ENCODE results near the gene HOXC9. TPM values are rescaled to one million over a fixed set of nuclear protein-coding genes. Genes with fewer than 3 reads are reported as not detected.

HOXC9 gene
- total RNA-seq, 1 donor from 2014 or later, result not detected

- Mint-ChIP-seq H3K4me1 (ENCODE audit: low read depth) (peaks cover 4% of the 10 kb centered on the region), H3K27ac (no peak overlapping the region), H3K27me3 (ENCODE audit: low read depth) (peaks cover 92% of the 10 kb centered on the region), H3K36me3 (ENCODE audit: low read depth) (no peaks in the 10 kb centered on the region), H3K4me3 (ENCODE audit: low read depth) (no peak overlapping the region), H3K9me3 (no peaks in the 10 kb centered on the region)
- intact Hi-C loops (cut with micrococcal nuclease), result loop anchor here (5.0 kb wide), 2 partner anchors 36 to 86 kb away; partner anchors contain the start of genes HOXC4 and HOXC9
- DNase-seq (ENCODE audit: low spot score), result no peak
Measured at GRCh38 chr12:53966385-53967133, 33.4 kb upstream of the HOXC9 start.

- Mint-ChIP-seq H3K27me3 (ENCODE audit: low read depth) (peaks cover 94% of the 10 kb centered on the region), H3K4me1 (ENCODE audit: low read depth) (peaks cover 4% of the 10 kb centered on the region), H3K4me3 (ENCODE audit: low read depth) (no peak overlapping the region), H3K27ac (no peak overlapping the region), H3K9me3 (no peaks in the 10 kb centered on the region), H3K36me3 (ENCODE audit: low read depth) (no peaks in the 10 kb centered on the region)
- no peak for DNase-seq (ENCODE audit: low spot score)
- intact Hi-C loops (cut with micrococcal nuclease), result loop anchor here (5.0 kb wide), 2 partner anchors 35 to 85 kb away; partner anchors contain the start of genes HOXC4 and HOXC9
Measured at GRCh38 chr12:53967421-53967925, 32.5 kb upstream of the HOXC9 start.

GRCh38 chr12:53968214-53969127, 31.5 kb upstream of the HOXC9 start:
- Mint-ChIP-seq H3K4me1 (ENCODE audit: low read depth) (peaks cover 7% of the 10 kb centered on the region), H3K27me3 (ENCODE audit: low read depth) (peaks cover 94% of the 10 kb centered on the region), H3K36me3 (ENCODE audit: low read depth) (peaks cover 2% of the 10 kb centered on the region), H3K9me3 (no peaks in the 10 kb centered on the region), H3K4me3 (ENCODE audit: low read depth) (no peak overlapping the region), H3K27ac (no peak overlapping the region)
- intact Hi-C loops (cut with micrococcal nuclease), result loop anchor here (5.0 kb wide), 2 partner anchors 34 to 84 kb away; partner anchors contain the start of genes HOXC4 and HOXC9
- no peak for DNase-seq (ENCODE audit: low spot score)

- Mint-ChIP-seq H3K27me3 (ENCODE audit: low read depth) (peaks cover 88% of the 10 kb centered on the region), H3K36me3 (ENCODE audit: low read depth) (peaks cover 2% of the 10 kb centered on the region), H3K4me1 (ENCODE audit: low read depth) (peaks cover 7% of the 10 kb centered on the region), H3K9me3 (no peaks in the 10 kb centered on the region), H3K27ac (no peak overlapping the region), H3K4me3 (ENCODE audit: low read depth) (no peak overlapping the region)
- no peak for DNase-seq (ENCODE audit: low spot score)
- intact Hi-C loops (cut with micrococcal nuclease), result loop anchor here (5.0 kb wide), 3 partner anchors 32 to 83 kb away; partner anchors contain the start of genes HOXC13, HOXC4 and HOXC9
Measured at GRCh38 chr12:53969588-53970259, 30.2 kb upstream of the HOXC9 start.

GRCh38 chr12:53970451-53970850, 29.5 kb upstream of the HOXC9 start:
- DNase-seq (ENCODE audit: low spot score), result no peak
- intact Hi-C loops (cut with micrococcal nuclease), result loop anchor here (5.0 kb wide), 1 partner anchor 33 kb away; the partner anchor contains the start of gene HOXC13
- no peaks in the 10 kb centered on the region for H3K9me3 Mint-ChIP-seq
- peaks cover 7% of the 10 kb centered on the region for H3K4me1 Mint-ChIP-seq (ENCODE audit: low read depth)
- no peak overlapping the region for H3K4me3 Mint-ChIP-seq (ENCODE audit: low read depth)
- peaks cover 2% of the 10 kb centered on the region for H3K36me3 Mint-ChIP-seq (ENCODE audit: low read depth)
- H3K27me3 Mint-ChIP-seq (ENCODE audit: low read depth), result peaks cover 84% of the 10 kb centered on the region
- H3K27ac Mint-ChIP-seq, result no peak overlapping the region

GRCh38 chr12:53971129-53971528, 28.8 kb upstream of the HOXC9 start:
- peaks cover 2% of the 10 kb centered on the region for H3K36me3 Mint-ChIP-seq (ENCODE audit: low read depth)
- no peak overlapping the region for H3K27ac Mint-ChIP-seq
- intact Hi-C loops (cut with micrococcal nuclease), result loop anchor here (5.0 kb wide), 1 partner anchor 34 kb away; the partner anchor contains the start of gene HOXC13
- peaks cover 6% of the 10 kb centered on the region for H3K4me1 Mint-ChIP-seq (ENCODE audit: low read depth)
- H3K9me3 Mint-ChIP-seq, result no peaks in the 10 kb centered on the region
- no peak overlapping the region for H3K4me3 Mint-ChIP-seq (ENCODE audit: low read depth)
- DNase-seq (ENCODE audit: low spot score), result no peak
- H3K27me3 Mint-ChIP-seq (ENCODE audit: low read depth), result peaks cover 83% of the 10 kb centered on the region

GRCh38 chr12:53971686-53972085, 28.3 kb upstream of the HOXC9 start:
- Mint-ChIP-seq H3K27ac (no peak overlapping the region), H3K4me1 (ENCODE audit: low read depth) (peaks cover 6% of the 10 kb centered on the region), H3K9me3 (no peaks in the 10 kb centered on the region), H3K36me3 (ENCODE audit: low read depth) (peaks cover 2% of the 10 kb centered on the region), H3K27me3 (ENCODE audit: low read depth) (peaks cover 82% of the 10 kb centered on the region), H3K4me3 (ENCODE audit: low read depth) (no peak overlapping the region)
- intact Hi-C loops (cut with micrococcal nuclease), result loop anchor here (5.0 kb wide), 1 partner anchor 34 kb away; the partner anchor contains the start of gene HOXC13
- no peak for DNase-seq (ENCODE audit: low spot score)

GRCh38 chr12:53972152-53972702, 27.7 kb upstream of the HOXC9 start:
- Mint-ChIP-seq H3K4me3 (ENCODE audit: low read depth) (no peak overlapping the region), H3K27me3 (ENCODE audit: low read depth) (peaks cover 82% of the 10 kb centered on the region), H3K9me3 (no peaks in the 10 kb centered on the region), H3K4me1 (ENCODE audit: low read depth) (peaks cover 6% of the 10 kb centered on the region), H3K36me3 (ENCODE audit: low read depth) (peaks cover 2% of the 10 kb centered on the region), H3K27ac (no peak overlapping the region)
- intact Hi-C loops (cut with micrococcal nuclease), result loop anchor here (5.0 kb wide), 1 partner anchor 35 kb away; the partner anchor contains the start of gene HOXC13
- DNase-seq (ENCODE audit: low spot score), result no peak

GRCh38 chr12:53972722-53973235, 27.2 kb upstream of the HOXC9 start, which contains the start of gene HOXC11:
Gene HOXC11, plus strand, starts transcription at chr12:53973126. Its CDS starts 116 bp downstream, at chr12:53973242.
- Mint-ChIP-seq H3K27ac (no peak within 1 kb of the TSS), H3K4me3 (ENCODE audit: low read depth) (no peak within 1 kb of the TSS), H3K9me3 (no peaks in the 10 kb centered on the region), H3K27me3 (ENCODE audit: low read depth) (peaks cover 81% of the 10 kb centered on the region), H3K36me3 (ENCODE audit: low read depth) (peaks cover 2% of the 10 kb centered on the region), H3K4me1 (ENCODE audit: low read depth) (peaks cover 6% of the 10 kb centered on the region)
- intact Hi-C loops (cut with micrococcal nuclease), result loop anchor here (5.0 kb wide), 1 partner anchor 35 kb away; the partner anchor contains the start of gene HOXC13
- DNase-seq (ENCODE audit: low spot score), result no peak

GRCh38 chr12:53973236-53974042, 26.5 kb upstream of the HOXC9 start:
- H3K9me3 Mint-ChIP-seq, result no peaks in the 10 kb centered on the region
- peaks cover 80% of the 10 kb centered on the region for H3K27me3 Mint-ChIP-seq (ENCODE audit: low read depth)
- no peak for DNase-seq (ENCODE audit: low spot score)
- peaks cover 6% of the 10 kb centered on the region for H3K4me1 Mint-ChIP-seq (ENCODE audit: low read depth)
- H3K27ac Mint-ChIP-seq, result no peak overlapping the region
- peaks cover 2% of the 10 kb centered on the region for H3K36me3 Mint-ChIP-seq (ENCODE audit: low read depth)
- no peak overlapping the region for H3K4me3 Mint-ChIP-seq (ENCODE audit: low read depth)
- intact Hi-C loops (cut with micrococcal nuclease), result loop anchor here (5.0 kb wide), 1 partner anchor 36 kb away; the partner anchor contains the start of gene HOXC13

All from activated T-helper 2 cell treated with anti-CD3 and anti-CD28 coated beads, Interferon-gamma antibody, Interleukin-2, Interleukin-4, amounts not matched to agents 10 μg/mL and 5 μg/mL and 100 μg/mL, durations not matched to agents 14 hours and 24 hours and 36 hours (primary cell).